ENCODE data around the gene ME1.
"Not testable (repeated sequence)": the region's sequence is repeated elsewhere in the genome, so short reads cannot be mapped to it uniquely, and the experiment has no call there.

Gene ME1

DNA sequence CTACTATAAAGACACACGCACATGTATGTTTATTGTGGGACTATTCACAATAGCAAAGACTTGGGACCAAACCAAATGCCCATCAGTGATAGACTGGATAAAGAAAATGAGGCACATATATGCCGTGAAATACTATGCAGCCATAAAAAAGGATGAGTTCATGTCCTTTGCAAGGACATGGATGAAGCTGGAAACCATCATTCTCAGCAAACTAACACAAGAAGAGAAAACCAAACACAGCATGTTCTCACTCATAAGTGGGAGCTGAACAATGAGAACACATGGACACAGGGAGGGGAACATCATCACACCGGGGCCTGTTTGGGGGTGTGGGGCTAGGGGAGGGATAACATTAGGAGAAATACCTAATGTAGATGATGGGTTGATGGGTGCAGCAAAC lies 174.1 kb downstream of the ME1 start:
- not testable (repeated sequence) for DNase-seq (ENCODE audit: low read depth in 2 of 2)

DNA sequence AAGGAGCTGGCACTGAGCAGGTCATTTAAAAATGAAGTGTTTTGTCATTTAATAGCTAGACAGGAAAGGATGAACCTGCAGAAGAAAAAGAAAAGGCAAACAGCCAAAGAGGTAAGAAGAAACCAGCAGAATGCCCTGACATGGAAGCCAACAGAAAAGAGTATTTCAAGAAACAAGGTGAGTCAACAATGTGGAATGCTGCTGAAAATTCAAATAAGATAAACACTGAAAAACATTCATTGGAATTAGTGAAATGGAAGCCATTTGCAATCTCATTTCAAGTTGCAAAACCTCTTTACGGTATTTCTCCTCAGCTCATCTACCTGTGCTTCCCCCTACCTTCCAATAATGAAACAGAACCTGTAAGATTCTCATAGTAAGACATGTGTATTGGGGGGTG lies 178.1 kb downstream of the ME1 start:
- no peak for DNase-seq (ENCODE audit: low read depth in 2 of 2)

DNA sequence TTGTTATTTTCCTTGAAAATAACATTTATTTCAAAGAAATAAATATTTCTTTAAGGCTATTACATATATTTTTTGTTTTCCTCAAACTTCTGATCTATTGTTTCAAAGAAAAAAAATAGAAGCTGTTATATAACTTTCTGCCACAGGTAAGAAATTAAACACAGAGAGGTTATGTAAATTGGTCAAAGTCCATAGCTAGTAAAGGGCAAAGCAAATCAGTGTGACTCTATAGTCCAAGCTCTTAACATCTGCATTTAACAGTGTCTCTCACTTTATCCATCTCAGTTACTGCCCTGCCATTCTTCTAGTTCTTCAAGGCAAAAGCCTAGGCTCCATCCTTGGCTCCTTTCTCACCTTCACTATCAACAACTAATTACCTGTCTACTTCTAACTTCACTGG lies 180.6 kb downstream of the ME1 start:
- DNase-seq (ENCODE audit: low read depth in 2 of 2), result no peak

DNA sequence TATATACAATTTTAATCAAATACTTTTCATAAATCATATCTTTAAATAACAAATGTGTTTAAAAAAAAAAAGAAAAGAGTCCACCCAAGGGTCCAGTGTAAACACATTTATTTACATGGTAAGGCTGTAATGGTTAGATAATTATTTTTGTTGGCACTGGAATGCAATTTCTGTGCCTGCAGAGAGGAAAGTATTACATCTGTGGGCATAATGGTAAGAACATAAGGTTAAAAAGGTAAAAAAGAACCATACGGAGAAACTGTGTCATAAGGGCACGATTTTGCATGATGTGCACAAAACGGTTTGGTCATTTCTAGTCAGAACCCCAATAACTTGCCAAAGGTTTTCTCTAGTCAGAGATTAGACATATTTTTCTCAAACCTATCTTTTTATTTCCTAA lies 183.4 kb downstream of the ME1 start:
- DNase-seq (ENCODE audit: low read depth in 2 of 2), result no peak

DNA sequence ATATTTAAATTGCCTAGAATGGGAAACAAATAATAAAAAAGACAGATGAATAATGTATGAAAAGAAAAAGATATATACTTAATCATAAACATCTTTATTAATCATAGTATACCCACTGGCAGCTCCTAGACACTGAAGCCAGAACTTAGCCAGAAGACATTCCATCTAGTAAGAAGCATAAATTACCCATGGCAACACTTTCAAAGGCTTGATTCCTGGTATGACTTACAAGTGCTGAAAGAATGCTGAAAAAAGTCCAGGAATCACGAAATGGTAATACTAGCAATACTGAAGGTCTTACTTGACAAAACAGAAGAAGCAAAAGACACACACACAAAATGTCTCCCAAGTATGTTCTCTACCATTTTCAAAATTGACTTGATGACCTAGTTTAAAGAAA lies 199.7 kb downstream of the ME1 start:
- no peak for DNase-seq (ENCODE audit: low read depth in 2 of 2)

DNA sequence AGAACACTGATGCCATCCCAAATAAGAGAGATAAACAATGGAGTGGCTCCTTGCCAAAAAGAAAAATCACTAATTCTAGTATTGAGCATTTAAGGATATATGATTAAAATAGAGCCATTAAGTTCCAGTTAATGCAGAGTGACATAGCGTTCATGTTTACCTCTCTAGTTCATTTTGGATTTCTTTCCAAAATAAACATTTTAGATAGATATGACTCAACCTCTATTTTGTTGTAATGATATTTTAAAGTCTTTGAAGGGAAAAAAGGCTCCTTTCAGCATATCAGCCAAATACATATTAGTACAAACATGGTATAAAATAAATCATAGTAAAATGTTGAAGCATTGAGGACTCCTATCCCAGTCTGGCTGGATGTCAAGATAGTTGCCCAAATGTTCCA lies 204.3 kb downstream of the ME1 start:
- DNase-seq (ENCODE audit: low read depth in 2 of 2), result no peak

DNA sequence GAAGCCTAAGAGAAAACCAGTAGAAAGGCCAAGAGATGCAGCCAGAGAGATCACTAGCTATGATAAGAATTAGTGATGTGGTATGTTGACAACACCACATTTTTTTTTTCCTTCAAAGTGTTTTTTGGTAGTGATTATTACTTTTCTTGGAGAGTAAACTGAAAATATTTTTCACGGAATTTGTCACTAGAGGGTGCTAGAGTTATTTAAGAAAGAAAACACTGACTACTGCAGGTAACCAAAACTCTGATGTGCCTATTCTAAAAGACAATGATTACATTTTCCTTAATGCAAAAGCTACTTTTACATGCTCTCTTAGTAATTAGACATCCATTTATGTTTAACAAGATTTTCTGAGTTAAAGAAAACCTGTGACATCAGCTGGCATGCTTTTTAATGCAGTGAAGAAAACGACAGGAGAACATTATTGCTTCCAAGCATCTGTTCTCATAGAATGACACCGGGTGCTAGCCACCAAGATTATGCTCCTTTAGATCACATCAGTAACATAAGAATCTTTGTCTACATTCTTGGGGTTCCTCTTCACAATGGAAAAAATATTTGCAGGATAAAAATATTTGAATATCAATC lies 208.9 kb downstream of the ME1 start:
- DNase-seq (ENCODE audit: low read depth in 2 of 2), result no peak

DNA sequence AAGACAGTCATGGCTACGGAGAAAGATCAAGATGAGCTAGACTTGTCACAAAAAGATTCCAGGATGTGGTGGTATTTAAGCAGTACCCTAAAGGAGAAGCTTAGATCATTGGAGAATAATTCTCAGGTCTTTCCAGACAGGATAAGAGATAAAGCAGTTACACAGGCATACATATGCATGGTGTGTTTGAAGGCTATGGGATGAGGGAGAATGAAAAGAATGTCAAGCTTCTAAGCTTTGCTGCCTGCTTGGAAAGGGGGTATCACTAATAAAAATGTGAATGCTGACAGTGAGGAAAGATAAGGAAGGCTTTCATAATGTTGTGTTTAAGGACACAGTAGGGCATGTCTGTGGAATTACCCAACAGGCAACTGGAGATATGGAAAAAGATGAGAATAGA lies 209.6 kb downstream of the ME1 start:
- DNase-seq (ENCODE audit: low read depth in 2 of 2), result no peak

DNA sequence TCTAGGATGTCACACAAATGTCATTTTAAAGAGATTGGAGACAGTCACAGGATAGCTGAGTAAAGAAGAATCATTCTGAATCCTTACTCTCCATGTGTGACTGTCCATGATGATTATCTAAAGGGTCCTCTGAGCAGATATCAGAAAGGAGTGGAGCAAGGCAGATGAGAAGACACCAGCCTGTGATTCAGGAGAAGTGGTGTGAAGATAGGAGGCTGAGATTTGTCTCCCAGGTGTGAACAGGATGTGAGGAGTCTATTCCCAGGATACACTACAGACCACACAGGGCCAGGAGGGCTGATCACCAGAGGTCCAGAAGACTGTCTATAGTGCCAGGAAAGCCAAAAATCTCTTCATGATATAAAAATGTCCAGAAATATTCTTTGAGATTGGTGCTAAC lies 210.7 kb downstream of the ME1 start:
- no peak for DNase-seq (ENCODE audit: low read depth in 2 of 2)

DNA sequence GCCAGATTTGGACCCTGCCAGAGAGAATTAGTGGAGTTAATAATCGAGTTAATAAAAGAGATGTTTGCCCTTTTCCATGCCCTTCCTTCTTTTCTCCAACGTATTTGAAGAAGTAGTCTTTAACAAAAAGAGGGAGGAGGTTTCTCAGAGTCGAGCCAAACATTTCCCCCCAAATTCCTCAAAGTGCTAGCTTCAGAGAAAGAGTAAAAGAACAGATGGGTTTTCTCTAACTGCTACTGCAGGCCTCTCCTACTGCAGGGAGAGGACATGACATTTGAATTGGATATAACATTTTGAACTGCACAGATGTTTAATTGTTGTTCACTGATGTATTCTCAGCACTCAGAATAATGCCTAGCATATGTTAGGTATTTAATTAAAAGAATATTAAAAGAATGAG lies 212.2 kb downstream of the ME1 start:
- no peak for DNase-seq (ENCODE audit: low read depth in 2 of 2)

DNA sequence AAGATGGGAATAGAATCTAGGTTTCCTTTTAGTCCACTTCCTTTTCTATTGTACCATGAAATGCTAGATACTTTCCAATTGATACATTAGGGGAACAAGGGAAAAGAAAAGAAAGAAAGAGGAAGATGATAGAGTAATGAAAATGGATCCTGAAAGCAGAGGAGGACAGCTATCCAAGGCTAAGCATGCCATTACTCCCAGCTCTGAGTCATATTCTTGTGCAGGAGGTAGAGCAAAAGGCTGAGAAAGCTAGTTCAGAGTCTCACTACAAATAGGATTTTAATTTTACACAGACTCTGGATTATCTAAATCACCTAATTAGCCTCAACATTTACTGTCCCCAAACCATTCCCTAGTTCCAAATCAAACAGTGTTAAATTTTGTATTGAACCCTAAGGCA lies 214.0 kb downstream of the ME1 start:
- no peak for DNase-seq (ENCODE audit: low read depth in 2 of 2)

DNA sequence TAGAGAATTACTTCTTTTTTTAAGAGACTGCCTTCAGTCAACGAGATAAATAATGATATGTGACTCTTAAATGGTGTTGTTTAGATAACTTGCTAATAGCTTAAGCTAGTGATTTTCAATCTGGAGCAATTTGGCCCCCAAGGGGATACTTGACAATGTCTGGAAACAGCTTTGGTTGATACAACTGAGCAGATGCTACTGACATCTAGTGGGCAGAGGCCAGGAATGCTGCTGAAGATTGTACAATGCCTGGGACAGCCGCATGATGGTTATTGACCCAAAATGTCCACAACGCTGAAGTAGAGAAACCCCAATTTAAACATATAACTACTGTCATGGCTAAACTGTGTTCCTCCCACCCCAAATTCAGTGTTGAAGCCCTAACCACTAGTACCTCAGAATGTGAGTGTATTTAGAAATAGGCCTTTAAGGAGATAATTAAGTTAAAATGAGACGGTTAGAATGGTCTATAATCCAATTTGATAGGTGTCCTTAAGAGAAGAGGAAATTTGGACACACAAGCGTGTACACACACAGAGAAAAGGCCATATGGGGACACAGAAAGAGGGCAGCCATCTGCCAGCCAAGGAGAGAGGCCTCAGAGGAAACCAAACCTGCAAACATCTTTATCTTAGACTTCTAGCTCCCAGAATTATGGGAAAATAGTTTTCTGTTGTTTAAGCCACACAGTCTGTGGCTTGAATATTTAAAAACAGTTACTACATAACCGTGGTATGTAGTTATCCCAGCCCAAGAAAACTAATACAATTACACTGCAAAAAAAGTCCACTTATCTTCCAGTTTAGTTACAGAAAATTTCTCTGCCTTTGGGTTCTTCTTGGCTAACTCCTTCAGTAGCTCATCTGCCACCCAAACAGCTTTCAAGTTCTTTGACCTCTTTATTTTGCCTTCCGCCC lies 215.5 kb downstream of the ME1 start:
- peak; percentile 14 to 44 for DNase-seq (ENCODE audit: low read depth in 2 of 2)

DNA sequence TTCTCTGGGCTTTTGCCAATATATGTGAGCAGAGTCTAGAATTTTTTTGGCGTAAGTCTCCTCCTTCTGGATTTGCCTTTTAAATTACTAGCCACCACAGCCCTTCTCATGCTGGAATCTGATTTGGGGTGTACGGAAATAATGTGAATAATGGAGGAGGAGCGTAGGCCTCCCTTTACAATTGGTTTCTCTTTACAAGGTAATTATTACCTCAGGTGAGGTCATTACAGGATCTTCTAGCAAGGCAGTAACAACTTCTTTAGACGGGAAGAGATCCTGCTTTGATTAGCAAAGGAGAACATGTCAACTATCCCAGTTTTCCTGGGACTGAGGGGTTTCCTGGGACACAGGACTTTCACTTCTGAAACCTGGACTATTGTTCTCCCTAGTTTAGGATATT lies 228.8 kb downstream of the ME1 start:
- no peak for DNase-seq (ENCODE audit: low read depth in 2 of 2)

DNA sequence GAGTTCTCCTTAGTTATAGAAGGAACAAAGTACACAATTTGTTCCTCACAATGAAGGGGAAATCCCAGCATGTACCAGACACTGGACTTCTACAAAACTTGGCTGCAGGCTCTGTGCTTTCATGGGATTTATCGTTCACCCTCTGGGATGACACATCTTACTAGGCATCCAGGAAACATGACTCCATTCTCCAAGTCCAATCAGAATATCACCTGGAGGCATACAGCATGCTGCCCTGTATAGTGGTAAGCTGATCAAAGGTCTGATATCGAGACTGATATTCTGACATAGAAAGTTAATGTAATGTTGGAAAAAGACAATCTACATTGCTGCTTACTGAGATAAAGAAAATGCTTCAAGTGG lies 231.0 kb downstream of the ME1 start:
- no peak for DNase-seq (ENCODE audit: low read depth in 2 of 2)

DNA sequence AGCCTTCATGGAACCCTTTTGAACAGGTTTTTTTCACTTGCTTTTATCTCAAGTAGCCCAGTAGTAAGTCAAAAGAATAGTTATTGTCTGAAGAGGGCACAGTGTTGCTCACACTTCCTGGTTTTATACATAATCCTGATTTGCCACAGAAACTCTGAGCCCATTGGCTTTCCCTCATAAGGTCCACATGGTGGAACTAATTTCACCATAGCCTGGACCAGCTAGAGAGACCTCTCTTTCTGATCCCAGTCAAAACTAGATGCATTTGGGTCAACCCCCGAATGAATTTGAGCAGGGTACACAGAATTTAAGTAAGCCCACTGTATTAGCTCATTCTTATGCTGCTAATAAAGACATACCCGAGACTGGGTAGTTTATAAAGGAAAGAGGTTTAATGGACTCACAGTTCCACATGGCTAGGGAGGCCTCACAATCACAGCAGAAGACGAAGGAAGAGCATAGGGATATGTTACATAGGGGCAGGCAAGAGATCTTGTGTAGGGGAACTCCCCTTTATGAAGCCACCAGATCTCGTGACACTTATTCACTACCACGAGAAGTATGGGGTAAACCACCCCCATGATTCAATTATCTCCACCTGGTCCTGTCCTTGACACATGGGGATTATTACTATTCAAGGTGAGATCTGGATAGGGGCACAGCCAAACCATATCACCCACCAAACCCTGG lies 231.5 kb downstream of the ME1 start:
- no peak for DNase-seq (ENCODE audit: low read depth in 2 of 2)

DNA sequence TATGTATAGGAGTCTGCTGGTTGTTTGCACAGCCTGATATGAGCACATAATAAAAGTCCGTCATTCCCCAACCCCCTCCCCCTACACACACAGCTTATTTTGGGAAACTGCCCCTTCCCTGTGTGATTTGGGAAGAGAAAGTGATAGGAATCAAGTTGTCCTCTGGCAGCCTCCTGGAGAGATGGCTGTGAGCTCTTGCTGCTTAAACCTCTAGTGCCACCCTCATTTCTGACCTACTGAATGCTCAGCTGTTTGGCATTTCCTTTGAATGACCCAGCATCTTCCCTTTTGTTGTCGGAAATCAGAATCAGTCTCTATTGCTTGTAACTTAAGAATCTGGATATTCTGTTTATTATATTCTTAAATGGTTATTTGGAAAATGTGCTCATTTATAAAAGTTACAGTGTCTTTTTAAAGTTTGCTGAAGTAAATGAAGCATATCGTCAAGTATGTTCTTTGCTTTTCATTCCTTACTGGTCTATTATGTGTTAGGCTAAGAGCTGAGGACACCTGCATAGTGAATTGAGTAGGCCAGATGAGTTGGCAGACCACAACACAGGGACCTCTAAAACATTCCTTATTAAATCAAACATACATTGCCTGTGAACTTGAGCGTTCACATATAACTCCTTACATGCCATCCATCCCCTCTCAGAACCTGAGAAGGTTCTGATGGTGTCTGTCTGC lies 232.2 kb downstream of the ME1 start:
- no peak for DNase-seq (ENCODE audit: low read depth in 2 of 2)

DNA sequence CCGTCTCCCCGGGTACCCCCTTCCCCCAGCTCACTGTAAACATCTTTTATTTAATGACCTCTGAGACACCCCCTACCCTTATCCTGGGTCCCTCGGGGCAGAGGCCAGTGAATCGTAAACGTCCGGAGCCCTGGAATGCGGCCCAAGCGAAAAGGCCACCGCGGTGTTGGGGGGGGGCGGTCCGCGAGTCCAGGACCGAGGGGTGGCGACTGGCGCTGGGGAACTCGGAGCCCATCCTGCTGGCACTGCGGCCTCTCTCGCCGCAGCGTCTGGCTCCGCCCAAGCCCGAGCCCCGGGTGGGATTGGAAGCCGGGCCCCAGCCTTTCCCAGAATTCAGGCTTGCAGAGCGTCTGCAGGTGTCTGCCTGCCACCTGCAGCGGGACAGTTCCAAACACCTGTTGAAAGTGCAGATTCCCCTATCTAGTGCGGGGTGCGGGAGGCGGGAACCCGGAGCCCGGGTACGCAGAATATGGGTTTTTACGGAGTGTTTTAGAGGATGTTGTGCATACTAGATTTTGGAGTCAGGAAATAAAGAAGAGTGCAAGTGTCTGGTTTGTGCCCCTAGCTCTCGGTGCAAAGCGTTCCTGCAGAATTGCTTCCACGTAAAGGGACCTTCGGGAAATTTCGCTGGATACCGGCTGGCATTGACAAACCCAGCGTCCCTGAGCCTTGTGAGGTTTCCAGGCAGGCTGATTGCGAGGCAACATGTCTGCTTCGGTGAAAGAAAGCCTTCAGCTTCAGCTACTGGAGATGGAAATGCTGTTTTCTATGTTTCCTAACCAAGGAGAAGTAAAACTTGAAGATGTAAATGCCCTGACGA lies 236.9 kb downstream of the ME1 start:
- no peak for DNase-seq (ENCODE audit: low read depth in 2 of 2)

DNA sequence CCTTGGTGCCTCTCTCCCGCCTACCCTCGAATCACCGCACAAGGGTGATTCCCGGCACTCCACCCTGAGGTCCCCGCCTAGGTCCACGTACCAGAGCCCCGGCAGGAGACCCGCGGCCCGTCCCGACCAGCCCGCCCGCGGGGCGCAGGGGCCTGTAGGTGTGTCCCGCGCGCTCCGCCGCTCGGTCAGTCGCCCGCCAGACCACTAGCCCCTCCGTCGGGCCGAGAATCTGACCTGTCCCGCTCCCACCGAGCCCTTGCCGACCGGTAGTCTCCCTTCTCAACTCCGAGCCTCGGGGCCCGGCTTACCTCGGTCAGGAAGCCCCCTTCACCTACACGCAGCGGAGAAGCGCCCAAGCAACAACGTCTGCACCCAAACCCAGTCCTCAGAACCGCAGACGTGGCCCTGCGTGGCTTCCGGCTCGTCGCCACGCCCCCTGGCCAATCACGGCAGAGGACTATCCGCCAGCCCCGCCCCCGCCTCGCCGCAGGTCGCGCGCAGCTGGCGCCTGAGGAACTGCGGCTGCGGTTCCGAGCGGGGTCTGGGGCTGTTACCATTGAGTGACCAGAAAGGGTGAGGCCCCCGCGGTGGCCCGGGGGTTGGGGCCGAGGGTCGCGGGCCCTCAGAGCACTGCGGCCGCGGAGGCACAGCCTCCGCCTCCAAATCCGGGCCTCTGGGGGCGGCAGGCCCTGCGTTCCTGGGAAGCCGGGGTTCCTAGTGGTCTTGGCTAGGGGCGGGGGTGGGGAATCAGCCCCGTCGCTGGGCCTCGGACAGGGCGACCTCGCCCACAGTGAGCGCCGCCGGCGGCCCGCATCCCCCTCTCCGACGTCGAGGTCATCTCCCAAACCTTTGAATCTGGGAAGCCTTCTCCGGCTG lies 237.7 kb downstream of the ME1 start, which contains the start of the genes PGM3 and RWDD2A:
Gene PGM3, minus strand, starts transcription at position 395 of the 876 bp plus-strand sequence. CDS start 2,253 bp downstream, outside the sequence.
Gene RWDD2A, plus strand, starts transcription at position 487 of the 876 bp plus-strand sequence. CDS start 1,095 bp downstream, outside the sequence.
- DNase-seq (ENCODE audit: low read depth in 2 of 2), result peak; percentile 70 to 86

DNA sequence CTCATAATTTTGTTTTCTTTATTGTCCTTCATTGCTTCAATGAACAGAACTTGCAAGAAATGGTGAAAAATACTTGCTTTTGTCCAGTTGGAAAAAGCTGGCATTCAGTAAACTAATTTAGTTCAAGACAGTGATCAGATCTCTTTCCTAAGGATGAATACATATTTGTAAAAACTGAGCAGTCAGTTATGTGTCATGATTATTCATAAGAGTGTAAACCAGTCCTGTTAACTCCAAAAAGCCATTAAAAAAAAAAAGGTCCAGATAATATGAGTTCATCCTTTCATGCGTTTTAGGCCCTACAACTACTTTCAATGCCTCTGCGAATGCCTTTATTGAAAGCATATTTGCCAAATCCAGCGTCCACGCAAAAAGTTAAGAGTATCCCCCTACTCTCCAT lies 238.4 kb downstream of the ME1 start:
- no peak for DNase-seq (ENCODE audit: low read depth in 2 of 2)

DNA sequence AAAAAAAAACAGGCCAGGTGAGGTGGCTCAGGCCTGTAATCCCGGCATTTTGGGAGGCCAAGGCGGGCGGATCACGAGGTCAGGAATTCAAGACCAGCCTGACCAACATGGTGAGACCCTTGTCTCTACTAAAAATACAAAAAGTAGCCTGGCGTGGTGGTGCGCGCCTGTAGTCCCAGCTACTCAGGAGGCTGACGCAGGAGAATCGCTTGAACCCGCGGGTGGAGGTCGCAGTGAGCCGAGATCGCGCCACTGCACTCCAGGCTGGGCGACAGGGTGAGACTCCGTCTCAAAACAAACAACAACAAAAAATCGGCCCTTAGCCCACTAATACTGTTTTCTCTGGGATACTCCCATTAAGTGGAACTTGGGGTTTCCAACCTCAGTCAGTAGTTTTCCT lies 238.9 kb downstream of the ME1 start:
- DNase-seq (ENCODE audit: low read depth in 2 of 2), result not testable (repeated sequence)

Measured in stimulated activated CD4-positive, alpha-beta T cell treated with anti-CD3 and anti-CD28 coated beads, Interleukin-15, amount 100 ng/mL, for 48 hours (primary cell).